ENCODE results near the gene TRPC4AP. TPM values are rescaled to one million over a fixed set of nuclear protein-coding genes. Genes with fewer than 3 reads are reported as not detected.

The TRPC4AP gene
- total RNA-seq, 6 donors from 2014 or later = 64.3 to 118 (median 80.5) TPM

DNA sequence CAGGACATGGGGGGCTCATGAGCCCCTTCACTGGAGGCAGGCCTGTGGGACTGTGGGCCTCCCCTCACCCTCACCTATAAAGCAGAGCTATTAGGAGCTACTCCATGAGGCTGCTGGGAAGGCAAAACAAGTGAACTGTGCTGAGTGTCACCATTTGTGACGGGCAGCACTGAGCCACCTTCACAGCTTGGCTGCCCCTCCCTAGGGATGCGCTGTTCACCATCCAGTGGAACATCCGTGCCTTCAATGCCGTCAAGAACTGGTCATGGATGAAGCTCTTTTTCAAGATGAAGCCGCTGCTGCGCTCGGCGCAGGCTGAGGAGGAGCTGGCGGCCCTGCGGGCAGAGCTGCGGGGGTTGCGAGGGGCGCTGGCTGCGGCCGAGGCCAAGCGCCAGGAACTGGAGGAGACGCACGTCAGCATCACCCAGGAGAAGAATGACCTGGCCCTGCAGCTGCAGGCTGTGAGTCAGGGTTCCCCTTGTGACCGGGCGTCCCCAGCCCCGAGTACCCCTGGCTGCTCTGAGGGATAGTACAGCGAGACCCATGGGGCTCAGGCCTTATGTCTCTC, 98.6 kb downstream of the TRPC4AP start:
- peaks cover 8 to 59% (median 47%) of the 10 kb centered on the region in 4 donors for H3K36me3 ChIP-seq
- H3K27me3 ChIP-seq = no peaks in the 10 kb centered on the region
- DNase-seq (peak in 1 of 2 donors; percentile 81), ATAC-seq (ENCODE audit: low FRiP score in 2 of 2) (no peak)
- WGBS, 2 donors = 93 to 95% methylated on average over 13 to 22 of the region's 22 CpGs
- H3K9me3 ChIP-seq = no peaks in the 10 kb centered on the region
- H3K27ac ChIP-seq = no peak overlapping the region
- H3K4me1 ChIP-seq = peaks cover 0 to 8% (median 0%) of the 10 kb centered on the region in 4 donors
- TF ChIP-seq CTCF (IDR thresholded peaks at IDR 0.05) (no peak), EP300 (IDR thresholded peaks at IDR 0.05) (no peak), POLR2AphosphoS5 (IDR thresholded peaks at IDR 0.05) (no peak), POLR2A (IDR thresholded peaks at IDR 0.05) (no peak)
- no peak overlapping the region for H3K4me3 ChIP-seq

DNA sequence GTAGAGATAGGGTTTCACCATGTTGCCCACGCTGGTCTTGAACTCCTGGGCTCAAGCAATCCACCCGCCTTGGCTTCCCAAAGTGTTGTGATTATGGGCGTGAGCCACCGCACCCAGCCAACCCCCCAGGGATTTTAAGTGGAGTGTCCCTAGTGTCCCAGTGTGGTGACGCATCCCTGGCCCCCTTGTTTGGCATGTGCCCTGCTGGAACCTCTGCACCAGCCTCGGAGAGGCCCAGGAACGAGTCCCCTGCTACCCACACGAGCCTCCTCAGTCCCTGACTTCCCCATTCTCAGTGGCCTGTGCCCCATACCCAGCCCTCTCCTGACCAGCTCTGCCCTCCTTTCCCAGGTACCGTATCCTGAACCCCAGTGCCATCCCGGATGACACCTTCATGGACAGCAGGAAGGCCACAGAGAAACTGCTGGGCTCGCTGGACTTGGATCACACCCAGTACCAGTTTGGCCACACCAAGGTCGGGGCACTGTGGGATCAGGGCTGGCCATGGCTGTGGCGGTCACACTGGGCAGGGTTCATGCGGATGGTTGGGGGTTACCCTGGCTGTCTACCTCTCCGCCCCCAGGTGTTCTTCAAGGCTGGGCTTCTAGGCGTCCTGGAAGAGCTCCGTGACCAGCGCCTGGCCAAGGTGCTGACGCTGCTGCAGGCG, 99.7 kb downstream of the TRPC4AP start:
- Histone ChIP-seq H3K9me3 (no peaks in the 10 kb centered on the region), H3K27me3 (no peaks in the 10 kb centered on the region), H3K36me3 (peaks cover 8 to 48% (median 36%) of the 10 kb centered on the region in 4 donors), H3K4me1 (peaks cover 0 to 10% (median 0%) of the 10 kb centered on the region in 4 donors), H3K4me3 (no peak overlapping the region), H3K27ac (no peak overlapping the region)
- no peak for ATAC-seq (ENCODE audit: low FRiP score in 2 of 2)
- WGBS, 2 donors = 94 to 98% methylated on average over 11 to 20 of the region's 20 CpGs
- DNase-seq = no peak
- TF ChIP-seq CTCF (IDR thresholded peaks at IDR 0.05) (no peak), POLR2A (IDR thresholded peaks at IDR 0.05) (no peak), EP300 (IDR thresholded peaks at IDR 0.05) (no peak), POLR2AphosphoS5 (IDR thresholded peaks at IDR 0.05) (no peak)

DNA sequence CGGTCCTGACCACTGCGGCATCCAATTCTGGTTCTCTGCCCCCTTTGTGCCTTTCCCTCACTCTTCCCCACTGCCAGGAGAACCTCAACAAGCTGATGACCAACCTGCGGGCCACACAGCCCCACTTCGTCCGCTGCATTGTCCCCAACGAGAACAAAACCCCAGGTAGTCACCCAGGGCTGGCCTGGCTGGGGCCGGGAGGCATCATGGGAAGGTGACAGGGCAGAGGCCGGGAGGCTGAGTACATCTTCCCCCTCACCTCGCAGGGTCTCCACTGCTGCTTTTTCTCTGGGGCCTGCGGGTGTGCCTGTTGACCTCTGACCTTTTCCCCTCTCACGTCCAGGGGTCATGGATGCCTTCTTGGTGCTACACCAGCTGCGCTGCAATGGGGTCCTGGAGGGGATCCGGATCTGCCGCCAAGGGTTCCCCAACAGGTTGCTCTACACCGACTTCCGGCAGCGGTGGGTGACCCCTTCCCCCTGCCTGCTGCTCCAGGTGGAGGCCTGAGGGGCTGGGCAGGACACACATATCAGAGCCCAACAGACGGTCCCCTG, 101.9 kb downstream of the TRPC4AP start:
- DNase-seq (no peak), ATAC-seq (ENCODE audit: low FRiP score in 2 of 2) (no peak)
- Histone ChIP-seq H3K27ac (no peak overlapping the region), H3K36me3 (peaks cover under 1 to 33% (median 22%) of the 10 kb centered on the region in 4 donors), H3K4me3 (no peak overlapping the region), H3K9me3 (no peaks in the 10 kb centered on the region), H3K4me1 (peaks cover 0 to 16% (median 1%) of the 10 kb centered on the region in 4 donors), H3K27me3 (no peaks in the 10 kb centered on the region)
- WGBS, 2 donors = 89 to 90% methylated on average over 12 to 16 of the region's 18 CpGs
- no peak for TF ChIP-seq POLR2A (IDR thresholded peaks at IDR 0.05)
- no peak for TF ChIP-seq POLR2AphosphoS5 (IDR thresholded peaks at IDR 0.05)
- no peak for TF ChIP-seq EP300 (IDR thresholded peaks at IDR 0.05)
- no peak for TF ChIP-seq CTCF (IDR thresholded peaks at IDR 0.05)

- no peak for DNase-seq
- 85 to 86% methylated on average over 9 to 10 of the region's 11 CpGs for WGBS, 2 donors
These were observed 102.4 kb downstream of the TRPC4AP start for GRCh38 chr20:34990231-34990630.

More at GRCh38 chr20:34990231-34990630, 102.4 kb downstream of the TRPC4AP start:
- TF ChIP-seq POLR2A (IDR thresholded peaks at IDR 0.05) (no peak), EP300 (IDR thresholded peaks at IDR 0.05) (no peak), POLR2AphosphoS5 (IDR thresholded peaks at IDR 0.05) (no peak), CTCF (IDR thresholded peaks at IDR 0.05) (no peak)
- no peak for ATAC-seq (ENCODE audit: low FRiP score in 2 of 2)
- no peak overlapping the region for H3K27ac ChIP-seq
- no peaks in the 10 kb centered on the region for H3K27me3 ChIP-seq
- peaks cover 0 to 16% (median 1%) of the 10 kb centered on the region in 4 donors for H3K4me1 ChIP-seq
- no peak overlapping the region for H3K4me3 ChIP-seq
- H3K9me3 ChIP-seq = no peaks in the 10 kb centered on the region
- peaks cover 0 to 28% (median 17%) of the 10 kb centered on the region in 4 donors for H3K36me3 ChIP-seq

All from upper lobe of left lung (tissue), 6 donors.